Caco-2 (cell line): ENCODE data around the gene RFX1. TPM values are rescaled to one million over a fixed set of nuclear protein-coding genes. Genes with fewer than 3 reads are reported as not detected.

Experiments used
- BruUV-seq: library from RNA; stranded (reverse); fragments of 400-500 nt; replicated peaks from 2 replicates; lab custom pipeline; 2021; lab: Mats Ljungman, UMichigan
- CTCF ChIA-PET: fragments of 300-600 bp; sonication (Branson Sonifier 250); formaldehyde crosslinking; loops from one replicate; lab custom pipeline; 2022; ENCODE audit warnings: antibody characterized with exemption; lab: Charles Lee
- POLR2A ChIA-PET: fragments of 300-600 bp; sonication (Branson Sonifier 250); formaldehyde crosslinking; loops from one replicate; lab custom pipeline; 2022; ENCODE audit warnings: antibody characterized with exemption; lab: Charles Lee
- DNase-seq, 2 experiments: peaks; one replicate each; pipeline versions ENCODE4 v3.0.0 to v3.0.0-alpha.2; 2020 to 2022
- H3K27me3 ChIP-seq: replicated peaks from 2 replicates; pipeline ENCODE4 v1.6.0; 2011; ENCODE audit warnings: low read length; ENCODE audit not compliant: control insufficient read depth, insufficient read depth
- H3K36me3 ChIP-seq: 2 replicates; pipeline ENCODE4 v1.5.1; 2011; ENCODE audit warnings: low read length; ENCODE audit not compliant: control insufficient read depth, insufficient read depth
- H3K4me1 ChIP-seq: fragments of 250-450 bp; sonication (Bioruptor Pico); 2 replicates; pipeline ENCODE4 v1.5.1; 2020; ENCODE audit warnings: mild to moderate bottlenecking
- H3K4me3 ChIP-seq: 2 replicates; pipeline ENCODE4 v1.5.1; 2011; ENCODE audit warnings: low read depth, mild to moderate bottlenecking, control low read depth, low read length
- H3K9me3 ChIP-seq: fragments of 250-450 bp; sonication (Bioruptor Pico); 2 replicates; pipeline ENCODE4 v1.5.1; 2020; ENCODE audit warnings: mild to moderate bottlenecking, moderate library complexity
- H3K27ac Mint-ChIP-seq: one replicate; pipeline ENCODE4 v1.8.0; 2022; ENCODE audit warnings: mixed read lengths; ENCODE audit not compliant: unreplicated experiment
- H3K27me3 Mint-ChIP-seq: one replicate; pipeline ENCODE4 v1.8.0; 2022; ENCODE audit warnings: mixed read lengths; ENCODE audit not compliant: insufficient read depth, unreplicated experiment
- H3K36me3 Mint-ChIP-seq: one replicate; pipeline ENCODE4 v1.8.0; 2022; ENCODE audit warnings: mild to moderate bottlenecking, mixed read lengths; ENCODE audit not compliant: insufficient read depth, unreplicated experiment
- H3K4me1 Mint-ChIP-seq: one replicate; pipeline ENCODE4 v1.8.0; 2022; ENCODE audit warnings: low read depth, mixed read lengths; ENCODE audit not compliant: unreplicated experiment
- H3K4me3 Mint-ChIP-seq: one replicate; pipeline ENCODE4 v1.8.0; 2022; ENCODE audit warnings: mild to moderate bottlenecking, moderate library complexity, mixed read lengths; ENCODE audit not compliant: unreplicated experiment
- H3K9me3 Mint-ChIP-seq: one replicate; pipeline ENCODE4 v1.8.0; 2022; ENCODE audit warnings: mixed read lengths; ENCODE audit not compliant: unreplicated experiment
- CTCF ChIP-seq, 2 experiments: fragments of 200-600 bp in 1 of 2; IDR thresholded peaks; 1 replicate in 1 of 2; 2 replicates in 1 of 2; pipeline versions ENCODE4 v1.5.1 to v1.8.0; 2011 to 2022; ENCODE audit warnings: antibody characterized with exemption in 1 of 2, control low read depth in 1 of 2, inconsistent platforms in 1 of 2, low read depth in 1 of 2, low read length in 1 of 2, mild to moderate bottlenecking in 1 of 2, moderate library complexity in 1 of 2; ENCODE audit not compliant: insufficient read depth in 1 of 2, severe bottlenecking in 1 of 2, unreplicated experiment in 1 of 2
- intact Hi-C: fragments of 100-400 bp; cut with micrococcal nuclease; formaldehyde crosslinking; loops from one replicate; pipeline ENCODE4 v1.10.0; 2022; ENCODE audit not compliant: unreplicated experiment
- total RNA-seq: library from RNA; stranded (reverse); gene quantifications from 2 replicates; pipeline ENCODE4 v1.2.3, GENCODE V29; 2022

RFX1 gene
- total RNA-seq, 1 experiment from 2014 or later = 11.5 TPM

DNA sequence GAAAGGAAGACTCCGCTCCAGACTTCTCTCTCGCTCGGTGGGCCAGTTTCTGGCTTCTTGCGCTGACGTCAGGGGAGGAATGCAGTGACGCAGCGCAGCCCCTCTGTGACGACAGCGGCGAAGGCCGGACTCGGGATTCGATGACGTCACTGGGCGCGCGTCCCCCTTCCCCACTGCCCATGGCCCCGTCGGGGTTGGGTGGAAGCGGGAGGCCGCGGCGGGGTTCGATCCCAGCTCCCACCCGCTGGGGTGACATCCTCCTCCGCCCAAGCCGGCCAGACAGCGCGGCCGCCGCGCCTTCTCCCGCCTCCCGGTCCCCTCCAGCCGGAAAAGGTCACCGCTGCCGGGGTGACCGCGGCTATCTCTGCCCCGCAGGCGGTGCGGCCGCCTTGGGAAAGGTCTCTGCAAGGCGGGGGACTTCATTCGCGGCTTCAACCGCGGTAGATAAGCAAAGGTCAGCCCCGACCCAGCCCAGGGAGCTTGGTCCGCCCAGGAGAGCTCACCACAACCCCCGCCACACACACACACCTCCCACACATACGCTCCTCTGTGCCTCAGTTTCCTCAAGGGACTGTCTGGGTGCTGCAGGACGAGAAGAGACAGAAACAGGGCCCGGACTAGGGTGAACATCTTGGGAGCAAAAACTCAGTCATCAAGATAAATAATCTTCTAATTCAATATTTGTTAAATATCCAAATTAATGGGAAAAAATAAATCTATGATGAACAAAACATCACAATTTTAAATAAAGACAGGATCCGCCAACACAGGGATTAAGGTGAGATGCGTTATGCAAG, 844 bp upstream of the RFX1 start:
- H3K4me3 Mint-ChIP-seq = peak overlapping the region; percentile 84
- H3K9me3 Mint-ChIP-seq = no peaks in the 10 kb centered on the region
- DNase-seq = peak in 1 of 2 experiments; percentile 90
- Histone ChIP-seq H3K9me3 (no peaks in the 10 kb centered on the region), H3K27me3 (no peaks in the 10 kb centered on the region), H3K4me3 (peak overlapping the region; percentile 93), H3K36me3 (no peaks in the 10 kb centered on the region), H3K4me1 (no peaks in the 10 kb centered on the region)
- intact Hi-C loops = loop anchor here (1.0 to 5.0 kb wide), 2 partner anchors 29 to 500 kb away; no protein-coding TSS in a partner anchor
- ChIA-PET POLR2A (interaction anchor here (0.5 to 1.4 kb wide), 6 partner anchors 25 to 129 kb away, joined by 3 to 12 read pairs (median 3); partner anchors contain the start of genes ASF1B and IL27RA), CTCF (interaction anchor here (0.7 to 1.1 kb wide), 2 partner anchors 25 to 130 kb away, joined by 4 to 7 read pairs; partner anchors contain the start of genes ASF1B and IL27RA)
- H3K36me3 Mint-ChIP-seq = peaks cover 25% of the 10 kb centered on the region
- BruUV-seq = TSS peak; percentile 85
- no peaks in the 10 kb centered on the region for H3K4me1 Mint-ChIP-seq
- no peak for TF ChIP-seq CTCF (IDR thresholded peaks at IDR 0.05; ENCODE audit: insufficient read depth in 1 of 2, low read depth in 1 of 2, low read length in 1 of 2, severe bottlenecking in 1 of 2, unreplicated experiment in 1 of 2)
- peak overlapping the region; percentile 98 for H3K27ac Mint-ChIP-seq
- no peaks in the 10 kb centered on the region for H3K27me3 Mint-ChIP-seq

GRCh38 chr19:14005349-14006084, 603 bp downstream of the RFX1 start:
- peak; percentile 90 to 92 for DNase-seq
- Mint-ChIP-seq H3K27ac (peak overlapping the region; percentile 98), H3K4me1 (no peaks in the 10 kb centered on the region), H3K9me3 (no peaks in the 10 kb centered on the region), H3K36me3 (peaks cover 25% of the 10 kb centered on the region), H3K27me3 (no peaks in the 10 kb centered on the region), H3K4me3 (peak overlapping the region; percentile 84)
- BruUV-seq = TSS peak; percentile 50
- Histone ChIP-seq H3K4me3 (peak overlapping the region; percentile 93), H3K9me3 (no peaks in the 10 kb centered on the region), H3K4me1 (no peaks in the 10 kb centered on the region), H3K27me3 (no peaks in the 10 kb centered on the region), H3K36me3 (no peaks in the 10 kb centered on the region)
- intact Hi-C loops = loop anchor here (1.0 to 5.0 kb wide), 2 partner anchors 27 to 502 kb away; no protein-coding TSS in a partner anchor
- CTCF ChIA-PET = interaction anchor here (0.6 to 1.1 kb wide), 2 partner anchors 26 to 30 kb away, joined by 3 to 7 read pairs; partner anchors contain the start of gene IL27RA
- POLR2A ChIA-PET = interaction anchor here (0.5 to 1.4 kb wide), 7 partner anchors 26 to 270 kb away, joined by 3 to 12 read pairs (median 3); partner anchors contain the start of genes ASF1B and IL27RA
- no peak for TF ChIP-seq CTCF (IDR thresholded peaks at IDR 0.05; ENCODE audit: insufficient read depth in 1 of 2, low read depth in 1 of 2, low read length in 1 of 2, severe bottlenecking in 1 of 2, unreplicated experiment in 1 of 2)
